GM12873 (cell line): ENCODE measurements around the gene RPL22.

Experiments used
- CTCF ChIP-seq: IDR thresholded peaks from 2 replicates; pipeline ENCODE4 v1.5.1; 2012; ENCODE audit warnings: low read depth, mild to moderate bottlenecking, moderate library complexity, low read length, control low read depth; ENCODE audit not compliant: insufficient read depth; ENCODE audit errors: missing control alignments

RPL22 gene

GRCh38 chr1:6162341-6162740 is 37.1 kb downstream of the RPL22 start:
- TF ChIP-seq CTCF: no peak

- no peak for TF ChIP-seq CTCF
These were observed 41.2 kb downstream of the RPL22 start for GRCh38 chr1:6158181-6158580.

GRCh38 chr1:6157528-6158174 is 41.7 kb downstream of the RPL22 start:
- TF ChIP-seq CTCF: no peak

GRCh38 chr1:6157132-6157527 is 42.3 kb downstream of the RPL22 start:
- no peak for TF ChIP-seq CTCF

GRCh38 chr1:6154525-6155319 is 44.7 kb downstream of the RPL22 start:
- no peak for TF ChIP-seq CTCF

GRCh38 chr1:6152882-6153281 is 46.5 kb downstream of the RPL22 start:
- TF ChIP-seq CTCF: no peak

- no peak for TF ChIP-seq CTCF
These were observed 47.2 kb downstream of the RPL22 start for GRCh38 chr1:6152181-6152580.
